Endothelial cell of hepatic sinusoid (primary cell): ENCODE data around the gene PCDHGA2.
"Not testable (repeated sequence)": the region's sequence is repeated elsewhere in the genome, so short reads cannot be mapped to it uniquely, and the experiment has no call there.

ENCODE experiments used
- in situ Hi-C: cut with HindIII; loops from 2 replicates; pipeline ENCODE4 v1.10.0; 2017; ENCODE audit warnings: low sequenced_read_pairs

PCDHGA2 gene

GRCh38 chr5:141375444-141376155 is 37.0 kb downstream of the PCDHGA2 start:
- in situ Hi-C loops: not testable (repeated sequence)

GRCh38 chr5:141382469-141383294 is 44.1 kb downstream of the PCDHGA2 start, which contains the start of gene PCDHGA7:
PCDHGA7 (plus strand) TSS chr5:141382742; CDS start chr5:141382900, 158 bp downstream.
- in situ Hi-C loops: no loop called here

GRCh38 chr5:141383345-141383744 is 44.8 kb downstream of the PCDHGA2 start:
- in situ Hi-C loops: no loop called here

- in situ Hi-C loops: no loop called here
Observed at GRCh38 chr5:141384471-141385267, 46.1 kb downstream of the PCDHGA2 start.

GRCh38 chr5:141387557-141388311 is 49.2 kb downstream of the PCDHGA2 start, which contains the start of gene PCDHGB4:
PCDHGB4 (plus strand) TSS chr5:141387698; CDS start chr5:141387885, 187 bp downstream.
- in situ Hi-C loops: not testable (repeated sequence)

- in situ Hi-C loops: no loop called here
Observed at GRCh38 chr5:141388661-141389060, 50.1 kb downstream of the PCDHGA2 start.

GRCh38 chr5:141389153-141390042 is 50.8 kb downstream of the PCDHGA2 start:
- in situ Hi-C loops: loop anchor here (5.0 kb wide), 1 partner anchor 62 kb away; no protein-coding TSS in a partner anchor

GRCh38 chr5:141392429-141393198 is 54.1 kb downstream of the PCDHGA2 start, which contains the start of gene PCDHGA8:
PCDHGA8 (plus strand) TSS chr5:141392633; CDS start chr5:141392814, 181 bp downstream.
- in situ Hi-C loops: loop anchor here (5.0 kb wide), 1 partner anchor 65 kb away; no protein-coding TSS in a partner anchor
